ENCODE data around the gene AUTS2. TPM values are rescaled to one million over a fixed set of nuclear protein-coding genes. Genes with fewer than 3 reads are reported as not detected.

The AUTS2 gene
- total and polyA plus RNA-seq, 10 of the 15 experiments (the other 5 are each of a cell fraction or from before 2014, with no cell fraction given): 6.4 to 55.6 (median 21.6) TPM

- TF ChIP-seq CBFB (IDR thresholded peaks at IDR 0.05; ENCODE audit: low read depth): peak; percentile 86
- TF ChIP-seq TBL1XR1 (IDR thresholded peaks at IDR 0.05; ENCODE audit: low read depth, low read length): no peak
- no peak for TF ChIP-seq ATF3 (IDR thresholded peaks at IDR 0.05; ENCODE audit: borderline replicate concordance, extremely low read depth, low read depth, low read length)
- peak; percentile 30; the same call in 1 of the 2 replicates for TF ChIP-seq MLLT1 (IDR thresholded peaks at IDR 0.05)
- no peak for TF ChIP-seq HDGF (IDR thresholded peaks at IDR 0.05)
- 0 out of 2 replicates have a peak, but pooled peaks have one; percentile 31 for TF ChIP-seq RBBP5 (conservative IDR thresholded peaks at IDR 0.05)
- no peak for TF ChIP-seq STAT3 (IDR thresholded peaks at IDR 0.05; ENCODE audit: low read depth, low read length)
- no peak for TF ChIP-seq RCOR1 (conservative IDR thresholded peaks at IDR 0.05; ENCODE audit: low read depth, low read length)
- TF ChIP-seq YY1 (IDR thresholded peaks at IDR 0.05; ENCODE audit: low read depth, low read length): peak; percentile 78
- peak; percentile 12; the same call in 1 of the 2 replicates for TF ChIP-seq TAF1 (IDR thresholded peaks at IDR 0.05; ENCODE audit: borderline replicate concordance, low read depth, low read length)
- 0 out of 2 replicates have a peak, but pooled peaks have one; percentile 8 for TF ChIP-seq RAD21 (IDR thresholded peaks at IDR 0.05; ENCODE audit: insufficient read depth, low read depth, low read length)
- no peak for TF ChIP-seq MYC (IDR thresholded peaks at IDR 0.05; ENCODE audit: insufficient read depth, insufficient read length, insufficient replicate concordance, low read length, severe bottlenecking)
- TF ChIP-seq CREM (IDR thresholded peaks at IDR 0.05; ENCODE audit: low read depth): peak; percentile 65
- TF ChIP-seq YBX1 (IDR thresholded peaks at IDR 0.05): no peak
- no peak for TF ChIP-seq IRF3 (IDR thresholded peaks at IDR 0.05)
- no peak for TF ChIP-seq ZBTB4 (CRISPR knock-in tag; IDR thresholded peaks at IDR 0.05)
- TF ChIP-seq MTA3 (IDR thresholded peaks at IDR 0.05; ENCODE audit: borderline replicate concordance, low read length): peak; percentile 75; the same call in 1 of the 2 replicates
- TF ChIP-seq POLR2AphosphoS5 (IDR thresholded peaks at IDR 0.05; ENCODE audit: low read length): 0 out of 2 replicates have a peak, but pooled peaks have one; percentile 51
- TF ChIP-seq SUPT20H (IDR thresholded peaks at IDR 0.05; ENCODE audit: borderline replicate concordance, control insufficient read depth, low read depth, low read length): no peak
- peak; percentile 40; the same call in 1 of the 2 replicates for TF ChIP-seq CREB1 (IDR thresholded peaks at IDR 0.05; ENCODE audit: low read depth)
- peak; percentile 53 for TF ChIP-seq DPF2 (IDR thresholded peaks at IDR 0.05)
- TF ChIP-seq STAT1 (conservative IDR thresholded peaks at IDR 0.05): no peak
- peak; percentile 73; the same call in 1 of the 2 replicates for TF ChIP-seq TCF3 (IDR thresholded peaks at IDR 0.05; ENCODE audit: borderline replicate concordance, insufficient read depth, low read depth, low read length)
- no peak for TF ChIP-seq USF1 (IDR thresholded peaks at IDR 0.05; ENCODE audit: borderline replicate concordance, extremely low read length, insufficient read depth, low read depth, low read length)
- TF ChIP-seq ATF7 (IDR thresholded peaks at IDR 0.05; ENCODE audit: low read depth): peak; percentile 55
Observed at GRCh38 chr7:69889338-69889975, 291.2 kb downstream of the AUTS2 start (continued).

Measured in GM12878 (cell line).